Measurements from ENCODE around the gene WDR31.

- no peak for TF ChIP-seq CTCF (conservative IDR thresholded peaks at IDR 0.05; ENCODE audit: low read depth, low read length)
- TF ChIP-seq EZH2 (IDR thresholded peaks at IDR 0.05; ENCODE audit: low read length, unreplicated experiment) = no peak
These were observed 19.3 kb upstream of the WDR31 start for GRCh38 chr9:113359385-113359784.
